ENCODE data around the gene SCN9A.

GRCh38 chr2:166155589-166155988 is 220.2 kb downstream of the SCN9A start:
- no peak for TF ChIP-seq TAF1 (IDR thresholded peaks at IDR 0.05; ENCODE audit: low read depth)
- no peak for TF ChIP-seq CTCF (IDR thresholded peaks at IDR 0.05; ENCODE audit: poor library complexity, severe bottlenecking)
- TF ChIP-seq EP300 (conservative IDR thresholded peaks at IDR 0.05; ENCODE audit: poor library complexity, severe bottlenecking): no peak
- TF ChIP-seq EZH2 (IDR thresholded peaks at IDR 0.05; ENCODE audit: borderline replicate concordance, insufficient read depth, low read length, poor library complexity, severe bottlenecking): no peak
